Heart left ventricle (tissue), 16 donors: Measurements from ENCODE around the gene ARHGEF7. TPM values are rescaled to one million over a fixed set of nuclear protein-coding genes. Genes with fewer than 3 reads are reported as not detected.
A peak's percentile ranks its signal among the peaks of the same experiment; 100 is the strongest.

Experiments used
- ATAC-seq, 4 donors: fragments of 200-7000 bp; cut with Tn5 transposase; one replicate each; pipeline ENCODE4 v1.9.1; 2020 to 2022; ENCODE audit warnings: moderate library complexity in 4 of 4, mild to moderate bottlenecking in 3 of 4, moderate number of reproducible peaks in 1 of 4
- DNase-seq, 5 donors: peaks; one replicate each; pipeline ENCODE4 v3.0.0-alpha.2; 2020
- H3K27ac ChIP-seq, 12 donors: fragments of 200-600 bp; sonication (generic) in 4 of 12; one replicate each; pipeline versions ENCODE4 v1.5.0 to v1.8.0; 2016 to 2022; ENCODE audit warnings: mild to moderate bottlenecking in 2 of 12
- H3K27me3 ChIP-seq, 9 donors: fragments of 200-600 bp; sonication (generic) in 2 of 9; one replicate each; pipeline versions ENCODE4 v1.5.1 to v1.8.0; 2016 to 2022; ENCODE audit warnings: mild to moderate bottlenecking in 3 of 9
- H3K36me3 ChIP-seq, 9 donors: fragments of 200-600 bp; sonication (generic) in 2 of 9; one replicate each; pipeline versions ENCODE4 v1.5.0 to v1.8.0; 2018 to 2022; ENCODE audit warnings: mild to moderate bottlenecking in 2 of 9
- H3K4me1 ChIP-seq, 12 donors: fragments of 200-600 bp; sonication (generic) in 4 of 12; one replicate each; pipeline versions ENCODE4 v1.5.0 to v1.8.0; 2016 to 2022; ENCODE audit warnings: mild to moderate bottlenecking in 3 of 12
- H3K4me3 ChIP-seq, 12 donors: fragments of 200-600 bp; sonication (generic) in 4 of 12; one replicate each; pipeline versions ENCODE4 v1.5.0 to v1.8.0; 2017 to 2022; ENCODE audit warnings: mild to moderate bottlenecking in 9 of 12, moderate library complexity in 4 of 12
- H3K9me3 ChIP-seq, 12 donors: fragments of 200-600 bp; sonication (generic) in 4 of 12; one replicate each; pipeline versions ENCODE4 v1.5.0 to v1.8.0; 2016 to 2022; ENCODE audit warnings: mild to moderate bottlenecking in 1 of 12
- CTCF ChIP-seq, 12 donors: fragments of 200-600 bp; sonication (generic) in 4 of 12; IDR thresholded peaks; one replicate each; pipeline versions ENCODE4 v1.5.0 to v1.8.0; 2018 to 2022; ENCODE audit warnings: antibody characterized with exemption in 12 of 12, mild to moderate bottlenecking in 5 of 12
- POLR2A ChIP-seq, 2 donors: fragments of 450-650 bp; IDR thresholded peaks; one replicate each; pipeline ENCODE4 v1.6.1; 2017; ENCODE audit warnings: antibody characterized with exemption in 2 of 2, mild to moderate bottlenecking in 2 of 2, moderate library complexity in 2 of 2
- WGBS, 4 donors: extraction: QIAGEN DNeasy Blood & Tissue Kit in 2 of 4; methylation state at CpG; one replicate each; pipeline versions ENCODE4 v1.1.5 to v1.1.7; 2013 to 2018; 5-methylcytosine and 5-hydroxymethylcytosine counted together
- intact Hi-C, 10 donors: fragments of 100-400 bp; cut with DNase I; formaldehyde crosslinking; loops; one replicate each; pipeline versions ENCODE4 v1.11.1 to v1.14.2; 2022
- polyA plus RNA-seq, 2 donors: library from polyadenylated mRNA; stranded (reverse); fragments of 200-250 nt; gene quantifications; one replicate each; pipeline ENCODE4 v1.2.3, GENCODE V29; 2013
- total RNA-seq, 9 donors: library from RNA; depleted of rRNA in 2 of 9; stranded (reverse); fragments of >200 nt in 2 of 9; fragmentation: NEBNext Ultra II Directional in 3 of 9; extraction: Animal tissue kit (Norgen Biotek cat#: 25700) in 3 of 9; gene quantifications; one replicate each; pipeline versions ENCODE4 v1.1.0 to v1.2.4, GENCODE V29; 2016 to 2023
- donor health status: ischemic (EF 13 %, LVEDD 7.1; RV severe dilation, severe dysfunction).
- donor health status: healthy with polysubstance abuse.
- donor health status: DM: no; HTN: yes; CAD: no.
- donor health status: DM: no; HTN: no; CAD: no.
- donor health status: ischemic (EF 25% LVEDD 6.9; RV normal size, moderate dysfunction).
- donor health status: ischemic (EF 25% LVEDD 5.7; RV mildly dilated, moderate dysfunction).
- donor health status: healthy.
- donor health status: DM: yes; HTN: yes; CAD: no.
- donor health status: ischemic (EF 35%, LVEDD 5.7; RV mildly dilated, moderate dysfunction).
- donor health status: nonischemic (EF 11% LVEDD 7.7; RV severe dilation, severe dysfunction).
- donor health status: DM: yes; HTN: yes; CAD: no.
- donor health status: PGD.
- donor health status: ischemic (EF 29% LVEDD 5.4; RV normal size, mild dysfunction).
- donor health status: nonischemic (EF 23%, LVEDD 6.1; RV moderate dilation, normal function).

The ARHGEF7 gene
- total and polyA plus RNA-seq, 11 donors, result 16.6 to 60.9 (median 37.5) TPM

GRCh38 chr13:111302045-111302726, 187.1 kb downstream of the ARHGEF7 start:
- intact Hi-C loops, result no loop called here
- DNase-seq (no peak), ATAC-seq (peak in 3 of 4 donors; percentile 32 to 55 (median 51))
- no peaks in the 10 kb centered on the region for H3K9me3 ChIP-seq
- no peak overlapping the region for H3K4me3 ChIP-seq
- 88 to 94% (median 92%) methylated on average over 22 of the region's 22 CpGs for WGBS, 4 donors
- H3K27me3 ChIP-seq, result no peaks in the 10 kb centered on the region
- no peaks in the 10 kb centered on the region for H3K4me1 ChIP-seq
- peaks cover 0 to 98% (median 88%) of the 10 kb centered on the region in 9 donors for H3K36me3 ChIP-seq
- no peak overlapping the region for H3K27ac ChIP-seq
- TF ChIP-seq POLR2A (IDR thresholded peaks at IDR 0.05), result no peak
- no peak for TF ChIP-seq CTCF (IDR thresholded peaks at IDR 0.05)

- WGBS, 4 donors, result 94 to 97% (median 96%) methylated on average over 10 to 11 of the region's 11 CpGs
Measured at GRCh38 chr13:111303559-111303958, 188.4 kb downstream of the ARHGEF7 start.

GRCh38 chr13:111304041-111304544, 189.0 kb downstream of the ARHGEF7 start:
- no peaks in the 10 kb centered on the region for H3K27me3 ChIP-seq
- no peaks in the 10 kb centered on the region for H3K9me3 ChIP-seq
- ATAC-seq (no peak), DNase-seq (no peak)
- WGBS, 4 donors, result 94 to 96% (median 95%) methylated on average over 15 of the region's 15 CpGs
- no peak overlapping the region for H3K4me3 ChIP-seq
- H3K4me1 ChIP-seq, result no peaks in the 10 kb centered on the region
- H3K27ac ChIP-seq, result no peak overlapping the region
- intact Hi-C loops, result no loop called here
- H3K36me3 ChIP-seq, result peaks cover 0 to 98% (median 77%) of the 10 kb centered on the region in 9 donors
- TF ChIP-seq POLR2A (IDR thresholded peaks at IDR 0.05), result no peak
- no peak for TF ChIP-seq CTCF (IDR thresholded peaks at IDR 0.05)

More at GRCh38 chr13:111303559-111303958, 188.4 kb downstream of the ARHGEF7 start:
- no peak overlapping the region for H3K27ac ChIP-seq
- ATAC-seq (no peak), DNase-seq (no peak)
- no peak overlapping the region for H3K4me3 ChIP-seq
- TF ChIP-seq CTCF (IDR thresholded peaks at IDR 0.05) (no peak), POLR2A (IDR thresholded peaks at IDR 0.05) (no peak)
- no peaks in the 10 kb centered on the region for H3K27me3 ChIP-seq
- no peaks in the 10 kb centered on the region for H3K9me3 ChIP-seq
- peaks cover 0 to 98% (median 81%) of the 10 kb centered on the region in 9 donors for H3K36me3 ChIP-seq
- no peaks in the 10 kb centered on the region for H3K4me1 ChIP-seq
- intact Hi-C loops, result no loop called here

- H3K4me3 ChIP-seq, result no peak overlapping the region
- 94 to 97% (median 96%) methylated on average over 20 of the region's 20 CpGs for WGBS, 4 donors
- no peaks in the 10 kb centered on the region for H3K4me1 ChIP-seq
- DNase-seq (no peak), ATAC-seq (no peak)
- intact Hi-C loops, result no loop called here
- peaks cover 0 to 94% (median 75%) of the 10 kb centered on the region in 9 donors for H3K36me3 ChIP-seq
- H3K27me3 ChIP-seq, result no peaks in the 10 kb centered on the region
- no peak overlapping the region for H3K27ac ChIP-seq
- no peak for TF ChIP-seq CTCF (IDR thresholded peaks at IDR 0.05)
- no peak for TF ChIP-seq POLR2A (IDR thresholded peaks at IDR 0.05)
- no peaks in the 10 kb centered on the region for H3K9me3 ChIP-seq
Measured at GRCh38 chr13:111304603-111305289, 189.6 kb downstream of the ARHGEF7 start.
